ENCODE data around the gene LAMC3. TPM values are rescaled to one million over a fixed set of nuclear protein-coding genes. Genes with fewer than 3 reads are reported as not detected.
"Not testable (repeated sequence)": the region's sequence is repeated elsewhere in the genome, so short reads cannot be mapped to it uniquely, and the experiment has no call there.

Gene LAMC3
- polyA plus RNA-seq, 12 donors: 0.88 to 15.0 (median 2.1) TPM; not detected in 1

DNA sequence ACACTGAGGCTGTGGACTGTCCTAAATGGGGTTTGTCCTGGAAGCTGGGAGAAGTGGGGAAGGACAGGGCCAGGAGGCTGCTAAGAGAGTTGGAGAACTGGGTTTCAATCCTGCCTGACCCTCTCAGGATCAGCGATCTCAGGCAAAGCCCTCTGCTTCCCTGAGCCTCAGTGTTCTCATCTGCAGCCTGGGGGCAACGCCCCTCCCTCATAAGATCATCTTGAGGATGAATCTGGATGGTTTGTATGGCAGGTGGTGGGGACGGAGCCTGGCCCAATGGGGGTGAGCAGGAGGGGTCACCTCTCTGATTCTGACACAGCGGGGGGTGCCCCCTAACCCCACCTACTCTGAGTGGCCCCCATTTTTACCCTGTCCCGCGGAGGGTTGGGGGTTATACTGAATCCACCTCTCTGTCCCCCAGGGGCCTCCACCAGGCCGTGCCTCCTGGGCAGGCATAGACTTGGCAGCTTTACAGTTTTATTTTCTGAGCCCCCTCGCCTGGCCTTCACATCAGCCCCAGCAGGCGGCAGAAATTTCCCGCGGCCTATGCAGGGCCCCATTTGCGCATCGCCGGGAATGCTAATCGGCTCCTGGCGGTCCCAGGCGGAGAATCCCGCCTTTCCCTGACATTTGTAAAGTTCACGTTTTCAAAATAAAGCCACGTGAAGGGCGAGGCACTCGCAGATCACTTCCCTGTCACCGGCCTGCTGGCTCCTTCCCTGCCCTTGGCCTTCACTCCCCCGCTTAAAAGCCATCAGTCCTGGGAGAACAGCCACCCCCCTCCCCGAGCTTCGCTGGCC, 17.8 kb upstream of the LAMC3 start:
- no peak for DNase-seq

DNA sequence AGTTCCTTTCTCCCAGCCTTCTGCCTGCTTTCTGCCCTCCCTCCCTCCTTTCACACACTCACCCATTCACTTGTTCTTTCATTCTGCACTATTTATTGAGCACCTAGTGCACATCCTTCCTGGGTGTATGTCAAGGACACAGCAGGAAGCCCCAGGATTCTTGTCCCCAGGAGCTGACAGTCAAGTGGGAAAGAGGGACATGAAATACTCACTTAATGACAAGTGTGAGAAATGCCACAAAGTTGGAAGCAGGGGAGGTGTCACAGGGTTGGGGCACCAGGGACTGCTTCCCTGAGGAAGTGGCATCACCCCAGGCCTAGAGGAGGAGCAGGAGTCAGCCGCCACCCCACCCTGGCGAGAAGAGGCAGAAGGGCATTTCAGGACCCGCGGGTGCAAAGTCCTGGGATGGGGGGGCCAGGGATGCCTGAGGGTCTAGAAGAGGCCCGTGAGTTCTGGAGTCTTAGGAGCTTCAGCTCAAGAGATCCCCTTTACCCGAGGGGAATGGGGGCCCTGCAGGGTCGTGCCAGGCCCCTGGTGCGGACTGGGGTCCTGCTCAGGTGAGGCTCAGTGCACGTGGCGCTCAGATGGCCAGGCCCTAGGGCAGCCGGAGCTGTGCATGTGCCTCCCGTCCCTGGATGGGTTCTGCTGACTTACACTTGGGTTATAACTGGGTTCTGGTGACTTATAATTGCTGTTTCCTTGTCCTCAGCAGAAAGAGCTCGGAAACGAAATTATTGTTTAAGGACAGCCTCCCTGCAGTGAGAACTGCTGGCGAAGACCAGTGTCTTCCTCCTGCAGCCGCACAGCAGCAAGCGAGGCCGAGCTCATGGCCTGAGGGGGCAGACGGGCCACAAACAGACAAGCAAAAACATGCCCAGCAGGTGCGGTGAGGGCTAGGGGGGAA, 16.9 kb upstream of the LAMC3 start:
- DNase-seq: no peak

DNA sequence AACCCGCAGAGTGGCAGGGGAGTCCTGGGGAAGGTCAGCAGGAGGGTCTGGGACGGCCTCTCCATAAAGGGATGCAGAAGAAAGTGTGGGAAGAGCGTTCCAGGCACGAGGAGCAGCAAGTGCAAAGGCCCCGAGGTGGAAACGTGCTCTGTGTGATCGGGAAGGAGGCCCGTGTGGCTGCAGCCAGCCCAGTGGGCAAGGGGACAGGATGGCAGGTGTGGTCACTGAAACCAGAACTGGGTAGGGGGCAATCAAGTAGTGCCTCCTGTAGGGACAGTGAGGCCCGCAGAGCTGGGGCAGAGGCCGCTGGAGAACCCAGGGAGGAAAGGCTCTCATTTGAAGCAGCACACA, 16.3 kb upstream of the LAMC3 start:
- DNase-seq: no peak

DNA sequence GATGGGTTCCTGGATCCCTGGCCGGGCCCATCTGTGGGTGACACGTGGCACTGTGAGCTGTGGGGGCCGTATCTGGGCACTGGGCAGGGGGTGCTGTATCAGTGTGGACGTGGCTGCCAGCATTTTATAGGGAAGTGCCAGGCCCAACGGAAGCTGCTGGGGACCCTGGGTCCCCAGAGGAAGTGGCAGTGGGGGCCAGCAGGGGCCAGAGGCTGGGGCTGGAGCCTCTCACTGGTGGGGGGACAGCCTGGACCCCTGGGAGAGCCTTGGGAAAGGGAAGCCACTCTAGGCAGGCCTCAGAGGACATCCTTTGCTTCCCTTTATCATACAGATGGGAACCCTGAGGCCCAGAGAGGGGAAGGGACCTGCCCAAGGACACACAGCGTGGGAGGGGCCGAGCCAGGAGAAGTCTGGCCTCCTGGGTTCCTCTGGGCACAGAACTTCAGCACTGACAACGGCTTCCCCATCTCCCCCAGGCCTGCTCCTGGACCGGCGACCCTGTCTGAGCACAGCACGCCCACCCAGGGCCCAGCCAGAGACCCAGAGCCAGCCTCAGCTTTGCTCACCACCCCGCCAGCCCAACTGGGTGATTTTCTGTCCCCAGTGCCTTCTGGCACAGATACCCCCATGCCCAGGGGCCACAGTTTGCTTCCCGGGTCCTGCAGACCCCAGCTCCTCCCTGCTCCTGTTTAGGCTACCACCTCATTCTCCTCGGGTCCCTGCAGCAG, 15.5 kb upstream of the LAMC3 start:
- no peak for DNase-seq

DNA sequence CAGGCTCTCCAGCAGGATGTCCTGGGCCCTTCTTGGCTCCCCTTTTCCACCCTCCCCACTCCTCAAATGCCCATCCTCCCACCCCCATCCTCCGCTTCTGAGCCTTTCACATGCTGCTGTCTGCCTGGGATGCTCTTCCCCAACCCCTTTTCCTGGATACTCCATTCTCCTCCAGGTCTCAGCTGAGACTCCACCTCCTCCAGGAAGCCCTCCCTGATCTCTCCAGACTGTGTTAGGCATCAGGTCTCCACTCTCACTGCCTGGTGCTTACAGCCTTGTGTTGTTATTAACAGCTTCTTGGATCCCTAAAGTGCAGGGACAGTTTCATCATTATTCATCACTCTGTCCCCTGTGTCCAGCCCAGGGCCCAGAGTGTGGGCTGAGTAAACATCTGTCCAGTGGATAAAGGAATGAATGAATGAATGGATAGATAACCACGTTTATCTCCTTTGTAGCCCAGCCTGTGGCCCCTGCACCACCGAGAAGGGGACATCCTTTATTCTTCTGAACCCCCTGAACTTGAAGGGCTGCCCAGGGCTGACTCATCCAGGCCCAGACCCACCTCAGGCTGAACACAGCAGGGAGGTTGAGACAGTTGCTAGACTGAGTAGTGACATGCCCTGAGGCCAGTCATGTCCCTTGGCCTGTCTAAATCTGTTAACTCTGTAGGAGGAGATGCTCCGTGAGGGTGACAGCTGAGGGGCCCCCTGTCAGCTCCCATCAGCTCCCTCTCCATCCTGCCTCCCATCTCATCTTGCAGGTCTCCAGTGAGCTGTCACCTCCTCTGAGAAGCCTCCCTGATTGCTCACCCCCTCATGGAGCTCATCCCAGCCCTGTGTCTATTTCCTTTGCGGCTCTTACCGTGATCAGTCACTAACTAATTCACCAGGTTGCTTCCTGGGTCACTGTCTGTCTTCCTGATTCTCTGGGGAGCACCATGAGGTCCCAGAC, 14.6 kb upstream of the LAMC3 start:
- DNase-seq: no peak

DNA sequence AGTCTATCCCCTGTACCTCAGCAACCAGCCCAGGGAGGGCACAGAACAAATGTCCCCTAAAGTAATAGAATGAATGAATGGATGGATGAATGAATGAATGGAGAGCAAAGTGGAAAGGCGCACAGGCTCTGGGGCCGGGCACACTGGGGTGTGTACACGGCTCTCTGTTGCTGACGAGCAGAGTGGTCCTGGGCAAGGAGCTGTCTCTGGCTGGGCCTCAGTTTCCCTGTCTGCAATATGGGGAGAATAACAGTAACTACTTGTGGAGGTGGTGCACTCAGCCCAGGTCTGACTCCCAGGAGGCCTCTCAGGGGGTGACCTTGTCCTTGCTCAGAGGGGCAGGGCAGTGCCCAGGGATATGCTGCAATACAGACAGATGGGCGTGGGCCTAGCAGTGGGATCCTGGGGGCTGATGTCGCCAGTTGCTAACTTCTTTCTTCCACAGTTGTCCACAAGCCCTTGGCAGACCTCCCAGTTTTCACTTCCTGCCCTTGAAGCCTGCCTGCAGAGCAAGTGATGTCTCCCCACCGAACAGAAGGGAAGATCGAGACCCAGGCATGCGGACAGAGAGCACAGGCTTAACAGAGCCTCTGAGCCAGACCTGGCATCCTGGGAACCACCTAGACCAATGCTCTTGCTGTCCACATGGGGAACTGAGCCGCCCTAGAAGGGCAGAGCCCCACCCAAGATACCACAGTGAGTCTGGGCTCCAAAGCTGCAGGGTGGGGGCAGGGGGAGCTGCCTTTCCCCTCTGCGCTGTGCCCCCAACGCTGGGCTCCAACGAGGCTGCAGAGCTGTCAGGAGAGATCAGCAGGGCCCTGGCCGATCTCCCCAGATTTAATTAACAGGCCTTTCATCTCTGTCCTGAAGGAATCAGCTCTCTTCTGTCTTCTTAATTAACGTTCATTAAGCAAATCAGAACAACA, 13.6 kb upstream of the LAMC3 start:
- peak; percentile 53 for DNase-seq

DNA sequence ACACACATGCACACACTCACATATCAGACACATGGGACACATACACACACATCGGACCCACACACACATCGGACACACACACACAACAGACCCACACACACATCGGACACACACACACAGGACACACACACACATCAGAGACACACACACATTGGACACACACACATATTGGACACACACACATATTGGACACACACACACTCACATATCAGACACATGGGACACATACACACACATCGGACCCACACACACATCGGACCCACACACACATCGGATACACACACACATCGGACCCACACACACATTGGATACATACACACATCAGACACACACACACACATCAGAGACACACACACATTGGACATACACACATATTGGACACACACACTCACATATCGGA, 12.8 kb upstream of the LAMC3 start:
- no peak for DNase-seq

DNA sequence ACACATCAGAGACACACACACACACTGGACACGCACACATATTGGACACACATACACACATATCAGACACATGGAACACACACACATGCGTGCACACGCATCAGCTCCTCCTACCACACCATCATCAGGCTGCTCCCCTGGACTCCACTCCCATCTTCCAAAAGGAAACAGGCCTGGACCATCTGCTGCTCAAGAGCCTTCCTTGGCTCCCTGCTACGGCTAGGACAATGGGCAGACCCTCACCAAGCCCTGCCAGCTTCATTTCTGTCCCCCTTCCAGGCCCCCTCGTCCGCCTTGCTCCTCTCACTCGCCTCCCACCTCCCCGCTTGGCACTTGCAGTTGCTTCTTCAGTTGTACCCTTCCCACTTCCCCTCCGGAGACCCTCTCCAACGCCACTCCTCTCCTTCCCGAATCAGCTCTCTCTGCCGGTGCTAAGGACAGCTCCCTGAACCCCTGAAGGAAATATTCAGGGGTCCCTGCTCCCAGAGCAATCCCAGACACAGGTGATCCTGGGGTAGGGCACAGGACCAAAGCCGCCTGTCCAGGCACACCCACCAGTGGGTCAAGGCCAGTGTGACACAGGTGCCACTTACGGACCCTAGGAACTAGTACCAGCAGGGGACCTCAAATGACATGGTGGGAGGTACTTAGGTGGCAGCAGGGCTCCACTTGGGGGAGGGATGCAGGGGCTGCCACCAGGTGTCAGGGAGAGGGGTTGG, 12.1 kb upstream of the LAMC3 start:
- no peak for DNase-seq

DNA sequence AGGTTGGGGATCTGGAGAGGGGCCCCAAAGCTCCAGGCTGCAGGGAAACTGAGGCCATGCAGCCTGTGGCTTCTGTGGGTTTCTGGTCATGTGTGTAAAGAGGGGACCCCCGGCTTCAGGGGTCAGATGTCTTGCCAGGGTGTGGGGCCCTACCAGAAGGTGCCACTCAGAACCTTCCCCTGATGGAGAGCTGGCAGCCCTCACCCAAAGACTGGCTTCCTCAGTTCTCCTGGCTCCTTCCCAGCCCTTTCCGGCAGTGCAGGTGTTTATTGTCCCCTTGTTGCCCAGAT, 11.6 kb upstream of the LAMC3 start:
- DNase-seq: no peak

DNA sequence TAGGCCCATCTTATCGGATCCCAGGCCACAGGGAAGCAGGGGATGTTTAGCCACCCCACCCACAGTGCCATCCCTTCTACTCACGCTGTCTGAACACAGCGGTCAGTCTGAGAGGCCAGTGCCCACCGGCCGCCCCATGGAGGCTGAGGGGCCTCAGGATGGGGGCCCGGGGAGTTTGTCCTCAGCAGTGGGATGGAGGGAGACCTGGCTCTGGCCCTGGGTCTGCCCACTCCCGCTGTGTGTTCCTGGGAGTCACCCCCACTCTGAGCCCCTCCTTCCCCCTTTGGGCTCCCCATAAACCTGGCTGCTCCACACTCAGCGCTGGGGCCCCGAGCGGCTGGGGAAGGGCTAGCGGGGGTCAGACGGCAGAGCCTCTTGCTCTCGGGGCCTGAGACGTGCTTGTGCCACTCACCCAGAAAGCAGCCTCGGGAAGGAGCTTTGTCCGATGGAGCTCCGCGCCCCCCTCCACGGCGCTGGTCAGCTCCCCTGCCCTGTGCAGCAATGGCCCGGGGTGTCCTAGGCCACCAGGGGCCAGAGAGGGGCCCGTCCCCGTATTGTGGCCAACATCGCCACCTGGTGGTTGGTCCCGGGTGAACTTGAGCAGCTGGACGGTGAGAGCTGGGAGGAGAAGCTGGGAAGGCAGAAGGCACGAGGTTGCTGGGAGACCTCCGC, 10.9 kb upstream of the LAMC3 start:
- peak; percentile 55 for DNase-seq

DNA sequence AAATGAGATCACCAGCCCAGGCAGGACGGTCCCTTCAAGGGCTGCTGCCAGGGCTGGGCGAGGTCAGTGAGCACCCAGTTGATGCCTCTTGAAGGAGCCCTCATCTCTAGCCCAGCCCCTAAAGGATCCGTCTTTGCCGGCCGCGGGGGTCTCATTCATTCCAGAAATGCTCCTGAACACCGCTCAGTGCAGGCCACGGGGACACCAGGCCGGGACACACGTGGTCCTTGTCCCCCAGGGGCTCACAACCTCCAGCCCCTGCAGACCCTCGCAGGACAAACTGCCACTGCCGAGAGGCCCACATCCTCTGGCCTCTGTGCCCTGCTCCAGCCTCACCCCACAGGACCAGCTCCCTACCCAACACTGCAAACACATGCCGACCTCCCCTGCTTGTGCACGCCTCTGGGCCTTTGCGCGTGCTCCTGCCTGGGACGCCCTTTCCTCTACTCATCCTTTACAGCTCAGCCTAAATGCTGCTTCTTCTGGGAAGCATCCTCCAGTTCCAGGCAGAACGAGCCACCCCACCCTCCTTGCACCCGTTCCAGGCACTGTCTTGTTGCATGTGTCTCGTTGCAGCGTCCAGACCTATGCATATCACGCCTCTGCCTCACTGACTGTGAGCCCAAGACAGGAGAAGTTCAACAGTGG, 10.3 kb upstream of the LAMC3 start:
- no peak for DNase-seq

DNA sequence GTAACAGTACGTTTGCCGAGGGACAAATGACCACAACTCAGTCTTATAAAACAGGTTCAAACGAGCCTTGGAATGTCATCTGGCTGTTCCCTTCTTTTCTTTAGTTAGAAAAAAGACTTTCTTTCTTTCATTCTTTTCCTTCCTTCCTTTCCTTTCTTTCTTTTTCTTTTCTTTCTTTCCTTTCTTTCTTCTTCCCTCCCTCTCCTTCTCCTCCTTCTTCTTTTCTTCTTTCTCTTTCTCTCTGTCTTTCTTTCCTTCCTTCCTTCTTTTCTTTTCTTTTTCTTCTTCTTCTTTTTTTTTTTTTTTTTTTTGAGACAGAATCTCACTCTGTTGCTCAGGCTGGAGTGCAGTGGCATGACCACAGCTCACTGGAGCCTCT, 9.7 kb upstream of the LAMC3 start:
- DNase-seq: no peak

DNA sequence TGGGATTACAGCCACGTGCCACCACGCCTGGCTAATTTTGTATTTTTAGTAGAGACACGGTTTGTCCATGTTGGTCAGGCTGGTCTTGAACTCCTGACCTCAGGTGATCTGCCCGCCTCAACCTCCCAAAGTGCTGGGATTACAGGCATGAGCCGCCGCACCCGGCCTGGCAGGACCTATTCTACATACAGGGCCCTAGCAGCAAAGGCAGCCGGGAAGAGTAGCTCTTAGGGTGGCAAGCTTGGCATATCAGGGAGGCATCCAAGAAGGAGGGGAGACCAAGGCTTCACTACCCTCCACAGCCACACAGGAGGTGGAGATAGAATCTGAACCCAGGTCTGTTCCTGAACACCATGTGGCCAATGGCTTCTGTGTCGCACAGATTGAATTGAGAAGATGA, 8.4 kb upstream of the LAMC3 start:
- DNase-seq: not testable (repeated sequence)

DNA sequence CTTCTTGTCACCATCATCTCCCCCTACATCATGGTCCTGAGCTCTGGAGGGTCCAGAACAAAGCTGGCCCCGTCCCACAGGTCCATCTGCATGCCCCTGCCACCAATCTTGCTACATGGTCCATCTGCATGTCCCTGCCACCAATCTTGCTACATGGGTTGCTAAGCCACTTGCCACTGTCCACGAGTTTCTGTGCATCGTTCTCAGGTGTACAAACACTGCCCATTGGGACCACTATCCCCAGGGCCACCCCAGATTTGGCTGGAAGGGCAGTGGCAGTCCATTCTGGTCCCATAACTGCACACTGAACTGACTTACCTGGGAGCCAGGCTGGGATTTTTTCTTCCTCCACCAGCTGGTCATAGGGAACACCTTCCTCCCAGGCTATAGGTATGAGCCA, 8.0 kb upstream of the LAMC3 start:
- DNase-seq: no peak

DNA sequence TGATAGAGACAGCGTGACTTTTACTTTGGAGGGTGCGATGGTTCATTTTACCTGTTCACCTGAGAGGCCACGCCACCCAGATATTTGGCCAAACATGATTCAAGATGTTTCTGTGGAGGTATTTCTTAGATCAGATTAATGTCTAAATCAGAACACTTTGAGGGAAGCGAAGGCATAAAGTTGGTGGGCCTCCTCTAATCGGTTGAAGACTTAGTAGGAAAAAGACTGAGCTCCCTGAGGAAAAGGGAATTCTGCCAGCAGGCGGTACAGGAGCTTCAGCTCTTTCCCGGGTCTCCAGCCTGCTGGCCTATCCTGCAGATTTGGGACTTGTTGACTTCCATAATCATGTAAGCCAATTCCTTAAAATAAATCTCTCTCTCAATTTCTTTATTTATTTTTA, 7.0 kb upstream of the LAMC3 start:
- no peak for DNase-seq

DNA sequence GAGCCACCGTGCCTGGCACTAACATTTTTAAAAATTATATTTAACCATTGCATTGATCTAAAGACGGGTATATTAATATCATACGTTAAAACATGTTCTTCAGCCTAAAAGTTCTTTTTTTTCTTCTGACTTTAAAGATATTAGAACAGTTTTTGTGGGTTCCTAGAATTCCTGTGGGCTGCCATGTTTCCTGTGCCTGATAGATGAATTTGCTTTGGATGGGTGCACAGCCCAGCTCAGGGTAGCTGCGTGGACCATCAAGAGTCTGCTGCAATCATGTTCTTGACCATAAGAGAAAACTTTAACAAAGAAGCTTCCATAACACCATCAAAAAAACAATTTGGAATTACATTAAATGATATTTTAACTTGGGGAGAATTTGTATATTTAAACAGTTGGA, 2.4 kb upstream of the LAMC3 start:
- DNase-seq: no peak

DNA sequence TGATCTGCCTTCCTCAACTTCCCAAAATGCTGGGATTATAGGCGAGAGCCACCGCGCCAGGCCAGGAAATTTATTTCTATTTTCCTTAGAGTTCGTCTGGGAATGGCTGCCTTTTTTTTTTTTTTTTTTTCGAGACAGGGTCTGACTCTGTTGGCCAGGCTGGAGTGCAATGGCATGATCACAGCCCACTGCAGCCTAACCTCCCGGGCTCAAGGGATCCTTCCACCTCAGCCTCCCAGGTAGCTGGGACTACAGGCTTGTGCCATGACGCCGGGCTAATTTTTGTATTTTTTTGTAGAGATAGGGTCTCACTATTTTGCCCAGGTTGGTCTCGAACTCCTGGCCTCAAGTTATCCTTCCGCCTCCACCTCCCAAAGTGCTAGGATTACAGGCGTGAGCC, 888 bp upstream of the LAMC3 start:
- no peak for DNase-seq

DNA sequence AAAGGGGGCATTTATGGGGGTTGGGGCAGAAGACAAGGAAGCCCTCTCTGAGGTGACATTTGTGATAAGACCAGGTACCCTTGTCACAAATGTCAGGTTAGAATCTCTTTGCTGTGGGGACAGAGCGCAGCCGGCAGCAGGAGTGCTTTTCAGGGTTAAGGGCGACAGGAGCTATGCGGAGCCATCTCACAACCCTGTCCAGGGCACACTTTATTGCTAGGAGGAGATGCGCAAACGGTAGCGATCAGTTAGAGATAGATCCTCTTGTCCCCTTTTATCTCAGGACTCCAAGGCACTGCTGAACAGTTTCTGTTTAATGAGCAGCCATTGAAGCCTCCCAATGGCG, 438 bp upstream of the LAMC3 start:
- no peak for DNase-seq
